DND-41 (cell line): ENCODE data around the gene APC.

ENCODE experiments used
- ATAC-seq: fragments of 200-7000 bp; cut with Tn5 transposase; 3 replicates; pipeline ENCODE4 v1.9.1; 2021; ENCODE audit warnings: low read depth; ENCODE audit not compliant: insufficient read depth
- DNase-seq: peaks from one replicate; pipeline ENCODE4 v3.0.0-alpha.2; 2020
- H2AFZ ChIP-seq: 2 replicates; pipeline ENCODE4 v1.6.0; 2012; ENCODE audit warnings: low read depth, low read length
- H3K27ac ChIP-seq: 2 replicates; pipeline ENCODE4 v1.5.1; 2012; ENCODE audit warnings: low read length, inconsistent platforms
- H3K27me3 ChIP-seq: fragments of 200-600 bp; sonication (generic); 2 replicates; pipeline ENCODE4 v1.6.0; 2012; ENCODE audit warnings: low read length, mild to moderate bottlenecking, inconsistent platforms; ENCODE audit not compliant: insufficient read depth, poor library complexity
- H3K36me3 ChIP-seq: 2 replicates; pipeline ENCODE4 v1.5.1; 2012; ENCODE audit warnings: low read length, inconsistent platforms; ENCODE audit not compliant: insufficient read depth
- H3K4me1 ChIP-seq: 2 replicates; pipeline ENCODE4 v1.5.1; 2012; ENCODE audit warnings: mild to moderate bottlenecking, low read length; ENCODE audit not compliant: insufficient read depth
- H3K4me2 ChIP-seq: 2 replicates; pipeline ENCODE4 v1.6.0; 2012; ENCODE audit warnings: mild to moderate bottlenecking, moderate library complexity, low read length, inconsistent platforms; ENCODE audit not compliant: insufficient read depth
- H3K4me3 ChIP-seq, 2 experiments: fragments of 200-600 bp in 1 of 2; shearing (Covaris generic) in 1 of 2; 2 replicates each; pipeline ENCODE4 v1.5.1; 2012 to 2016; ENCODE audit warnings: inconsistent platforms in 2 of 2, low read length in 2 of 2, mild to moderate bottlenecking in 2 of 2, low read depth in 1 of 2, moderate library complexity in 1 of 2
- H3K79me2 ChIP-seq: 2 replicates; pipeline ENCODE4 v1.6.0; 2012; ENCODE audit warnings: low read length, inconsistent platforms; ENCODE audit not compliant: insufficient read depth
- H3K9ac ChIP-seq: 2 replicates; pipeline ENCODE4 v1.6.0; 2012; ENCODE audit warnings: low read depth, mild to moderate bottlenecking, inconsistent platforms, low read length, moderate library complexity
- H3K9me3 ChIP-seq: 2 replicates; pipeline ENCODE4 v1.5.1; 2012; ENCODE audit warnings: low read length, moderate library complexity, mild to moderate bottlenecking, inconsistent platforms; ENCODE audit not compliant: insufficient read depth, severe bottlenecking
- H4K20me1 ChIP-seq: 2 replicates; pipeline ENCODE4 v1.6.0; 2012; ENCODE audit warnings: low read length; ENCODE audit not compliant: insufficient read depth
- EZH2 ChIP-seq: IDR thresholded peaks from 3 replicates; pipeline ENCODE4 v1.6.1; 2012; ENCODE audit warnings: borderline replicate concordance, low read depth, mild to moderate bottlenecking, moderate library complexity, low read length, inconsistent platforms; ENCODE audit not compliant: severe bottlenecking
- TF ChIP-seq, protein P1 (sequence below): IDR thresholded peaks from 2 replicates; pipeline ENCODE4 v1.5.1; 2012; ENCODE audit warnings: borderline replicate concordance, low read length, moderate library complexity, mild to moderate bottlenecking; ENCODE audit not compliant: poor library complexity, severe bottlenecking; ENCODE audit errors: extremely low read depth

The APC gene

DNA sequence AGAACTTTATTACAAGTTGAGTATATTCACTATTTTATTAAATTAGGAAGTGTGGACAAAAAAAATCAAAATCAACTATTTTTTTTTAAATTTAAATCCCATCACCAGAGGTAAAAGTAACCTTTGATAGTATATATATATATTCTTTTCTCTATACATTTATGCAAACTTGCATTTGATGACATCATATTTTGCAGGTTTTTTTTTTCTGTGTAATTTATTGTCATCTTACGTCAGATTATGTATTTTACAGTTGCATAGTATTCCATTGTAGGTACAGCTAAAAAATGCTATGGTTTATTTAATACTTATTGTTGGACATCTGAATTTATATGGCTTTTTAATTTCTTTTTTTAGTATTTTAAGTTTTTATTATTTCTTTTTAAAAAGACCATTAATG lies 25.5 kb downstream of the APC start:
- H4K20me1 ChIP-seq: no peaks in the 10 kb centered on the region
- no peaks in the 10 kb centered on the region for H3K27me3 ChIP-seq
- no peak overlapping the region for H3K4me3 ChIP-seq
- no peak for DNase-seq
- H3K79me2 ChIP-seq: no peaks in the 10 kb centered on the region
- ATAC-seq: no peak
- no peaks in the 10 kb centered on the region for H3K4me1 ChIP-seq
- H3K27ac ChIP-seq: no peak overlapping the region
- H2AFZ ChIP-seq: no peak overlapping the region
- no peak overlapping the region for H3K9ac ChIP-seq
- peaks cover 29% of the 10 kb centered on the region for H3K36me3 ChIP-seq
- no peaks in the 10 kb centered on the region for H3K9me3 ChIP-seq
- TF ChIP-seq EZH2: no peak
- TF ChIP-seq, protein P1, sequence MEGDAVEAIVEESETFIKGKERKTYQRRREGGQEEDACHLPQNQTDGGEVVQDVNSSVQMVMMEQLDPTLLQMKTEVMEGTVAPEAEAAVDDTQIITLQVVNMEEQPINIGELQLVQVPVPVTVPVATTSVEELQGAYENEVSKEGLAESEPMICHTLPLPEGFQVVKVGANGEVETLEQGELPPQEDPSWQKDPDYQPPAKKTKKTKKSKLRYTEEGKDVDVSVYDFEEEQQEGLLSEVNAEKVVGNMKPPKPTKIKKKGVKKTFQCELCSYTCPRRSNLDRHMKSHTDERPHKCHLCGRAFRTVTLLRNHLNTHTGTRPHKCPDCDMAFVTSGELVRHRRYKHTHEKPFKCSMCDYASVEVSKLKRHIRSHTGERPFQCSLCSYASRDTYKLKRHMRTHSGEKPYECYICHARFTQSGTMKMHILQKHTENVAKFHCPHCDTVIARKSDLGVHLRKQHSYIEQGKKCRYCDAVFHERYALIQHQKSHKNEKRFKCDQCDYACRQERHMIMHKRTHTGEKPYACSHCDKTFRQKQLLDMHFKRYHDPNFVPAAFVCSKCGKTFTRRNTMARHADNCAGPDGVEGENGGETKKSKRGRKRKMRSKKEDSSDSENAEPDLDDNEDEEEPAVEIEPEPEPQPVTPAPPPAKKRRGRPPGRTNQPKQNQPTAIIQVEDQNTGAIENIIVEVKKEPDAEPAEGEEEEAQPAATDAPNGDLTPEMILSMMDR: no peak
- no peak overlapping the region for H3K4me2 ChIP-seq

DNA sequence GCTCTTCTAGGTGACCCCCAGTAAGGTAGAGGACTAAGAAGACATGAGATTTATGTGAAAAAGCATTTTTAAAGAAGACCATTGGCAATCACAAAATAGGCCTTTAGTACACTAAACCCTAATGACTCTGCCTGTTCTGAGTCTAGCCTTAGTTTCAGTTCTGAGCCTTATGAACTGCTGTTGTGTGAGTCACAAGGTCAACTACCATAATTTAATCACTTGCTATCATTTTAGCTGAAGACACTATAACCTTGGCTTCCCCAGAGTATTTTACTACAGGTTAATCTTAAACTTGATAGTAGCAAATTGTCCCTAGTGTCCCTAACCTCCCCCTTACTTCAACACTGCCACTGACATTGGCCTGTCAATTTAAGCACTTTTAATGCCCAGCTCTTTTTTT lies 34.4 kb downstream of the APC start:
- H3K27ac ChIP-seq: no peak overlapping the region
- no peak overlapping the region for H3K9ac ChIP-seq
- TF ChIP-seq EZH2: no peak
- TF ChIP-seq, protein P1: no peak
- H3K27me3 ChIP-seq: no peaks in the 10 kb centered on the region
- no peaks in the 10 kb centered on the region for H3K4me1 ChIP-seq
- no peak overlapping the region for H2AFZ ChIP-seq
- DNase-seq: no peak
- H3K4me3 ChIP-seq: no peak overlapping the region
- H3K79me2 ChIP-seq: no peaks in the 10 kb centered on the region
- H4K20me1 ChIP-seq: no peaks in the 10 kb centered on the region
- H3K36me3 ChIP-seq: peaks cover 73% of the 10 kb centered on the region
- no peak overlapping the region for H3K4me2 ChIP-seq
- ATAC-seq: no peak
- H3K9me3 ChIP-seq: no peaks in the 10 kb centered on the region

- no peak overlapping the region for H3K4me2 ChIP-seq
- H4K20me1 ChIP-seq: no peaks in the 10 kb centered on the region
- DNase-seq (no peak), ATAC-seq (no peak)
- no peaks in the 10 kb centered on the region for H3K9me3 ChIP-seq
- no peak overlapping the region for H3K9ac ChIP-seq
- no peak overlapping the region for H3K27ac ChIP-seq
- H3K4me3 ChIP-seq: no peak overlapping the region
- H3K27me3 ChIP-seq: no peaks in the 10 kb centered on the region
- TF ChIP-seq, protein P1: no peak
- no peak for TF ChIP-seq EZH2
- no peaks in the 10 kb centered on the region for H3K4me1 ChIP-seq
- no peaks in the 10 kb centered on the region for H3K79me2 ChIP-seq
- H3K36me3 ChIP-seq: peaks cover 59% of the 10 kb centered on the region
- no peak overlapping the region for H2AFZ ChIP-seq
Observed at GRCh38 chr5:112776301-112776856, 38.7 kb downstream of the APC start.

DNA sequence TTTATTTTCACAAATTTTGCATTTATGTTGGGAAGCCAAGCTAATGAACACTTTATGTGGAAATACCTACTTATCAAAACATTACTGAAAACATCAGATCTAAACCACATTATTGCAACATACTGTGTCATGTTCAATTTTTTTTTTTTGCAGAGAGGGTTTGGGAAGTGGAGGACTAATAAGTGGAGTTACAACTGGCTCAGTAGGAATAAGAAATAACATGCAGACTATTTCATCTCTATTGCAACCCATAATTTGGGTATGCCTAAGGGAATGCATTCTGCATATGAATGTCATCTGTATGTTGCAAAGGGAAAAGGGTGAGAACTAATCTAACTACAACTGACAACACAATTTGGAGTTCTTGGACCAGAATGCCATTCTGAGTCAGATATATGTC lies 41.8 kb downstream of the APC start:
- H3K79me2 ChIP-seq: no peaks in the 10 kb centered on the region
- no peaks in the 10 kb centered on the region for H3K27me3 ChIP-seq
- H2AFZ ChIP-seq: no peak overlapping the region
- no peak overlapping the region for H3K4me2 ChIP-seq
- no peak overlapping the region for H3K27ac ChIP-seq
- no peaks in the 10 kb centered on the region for H4K20me1 ChIP-seq
- no peaks in the 10 kb centered on the region for H3K4me1 ChIP-seq
- H3K9me3 ChIP-seq: no peaks in the 10 kb centered on the region
- H3K9ac ChIP-seq: no peak overlapping the region
- H3K4me3 ChIP-seq: no peak overlapping the region
- H3K36me3 ChIP-seq: peaks cover 57% of the 10 kb centered on the region
- no peak for ATAC-seq
- DNase-seq: no peak
- no peak for TF ChIP-seq EZH2
- TF ChIP-seq, protein P1: no peak
